WERI-Rb-1 (cell line): ENCODE data around the gene HCN3.
"Not testable (repeated sequence)": the region's sequence is repeated elsewhere in the genome, so short reads cannot be mapped to it uniquely, and the experiment has no call there.

ENCODE experiments used
- DNase-seq: peaks from one replicate; pipeline ENCODE4 v3.0.0-alpha.2; 2020
- H3K27ac ChIP-seq: fragments of 250-450 bp; sonication (Bioruptor Pico); 2 replicates; pipeline ENCODE4 v1.5.1; 2020; ENCODE audit warnings: mild to moderate bottlenecking, moderate library complexity
- H3K27me3 ChIP-seq: fragments of 250-450 bp; sonication (Bioruptor Pico); 2 replicates; pipeline ENCODE4 v1.5.1; 2021; ENCODE audit warnings: mild to moderate bottlenecking, low read depth, moderate library complexity; ENCODE audit not compliant: insufficient read depth, severe bottlenecking
- H3K36me3 ChIP-seq: fragments of 250-450 bp; sonication (Bioruptor Pico); 2 replicates; pipeline ENCODE4 v1.5.1; 2020; ENCODE audit warnings: mild to moderate bottlenecking, moderate library complexity
- H3K4me3 ChIP-seq: 2 replicates; pipeline ENCODE4 v1.5.1; 2011; ENCODE audit warnings: low read depth, mild to moderate bottlenecking, control low read depth, low read length
- H3K9me3 ChIP-seq: fragments of 250-450 bp; sonication (Bioruptor Pico); 2 replicates; pipeline ENCODE4 v1.5.1; 2021; ENCODE audit warnings: mild to moderate bottlenecking, moderate library complexity; ENCODE audit not compliant: severe bottlenecking
- CTCF ChIP-seq: IDR thresholded peaks from 2 replicates; pipeline ENCODE4 v1.5.1; 2011; ENCODE audit warnings: low read depth, mild to moderate bottlenecking, control low read depth, inconsistent platforms, low read length

Gene HCN3

GRCh38 chr1:155285063-155285462 lies 7.8 kb downstream of the HCN3 start:
- no peak for TF ChIP-seq CTCF
- H3K4me3 ChIP-seq, result no peak overlapping the region
- H3K27ac ChIP-seq, result no peak overlapping the region

GRCh38 chr1:155285631-155286044 lies 8.4 kb downstream of the HCN3 start:
- Histone ChIP-seq H3K36me3 (peaks cover 87% of the 10 kb centered on the region), H3K9me3 (no peaks in the 10 kb centered on the region), H3K27ac (0 out of 2 replicates have a peak overlapping the region, but pooled peaks have one; percentile 20), H3K27me3 (no peaks in the 10 kb centered on the region), H3K4me3 (no peak overlapping the region)
- DNase-seq, result no peak
- TF ChIP-seq CTCF, result no peak

More at GRCh38 chr1:155285063-155285462, 7.8 kb downstream of the HCN3 start:
- Histone ChIP-seq H3K9me3 (no peaks in the 10 kb centered on the region), H3K36me3 (peaks cover 87% of the 10 kb centered on the region), H3K27me3 (no peaks in the 10 kb centered on the region)
- no peak for DNase-seq

- H3K9me3 ChIP-seq, result no peaks in the 10 kb centered on the region
- no peak overlapping the region for H3K4me3 ChIP-seq
- H3K27me3 ChIP-seq, result no peaks in the 10 kb centered on the region
- DNase-seq, result no peak
- TF ChIP-seq CTCF, result no peak
- peaks cover 81% of the 10 kb centered on the region for H3K36me3 ChIP-seq
- H3K27ac ChIP-seq, result no peak overlapping the region
Observed at GRCh38 chr1:155286544-155286943, 9.3 kb downstream of the HCN3 start.

- no peak overlapping the region for H3K27ac ChIP-seq
- DNase-seq, result no peak
- H3K4me3 ChIP-seq, result no peak overlapping the region
- TF ChIP-seq CTCF, result no peak
- H3K9me3 ChIP-seq, result no peaks in the 10 kb centered on the region
- no peaks in the 10 kb centered on the region for H3K27me3 ChIP-seq
- H3K36me3 ChIP-seq, result peaks cover 69% of the 10 kb centered on the region
Observed at GRCh38 chr1:155287987-155288543, 10.8 kb downstream of the HCN3 start.

GRCh38 chr1:155291006-155291405 lies 13.7 kb downstream of the HCN3 start:
- H3K27me3 ChIP-seq, H3K27ac ChIP-seq, DNase-seq, H3K4me3 ChIP-seq, H3K9me3 ChIP-seq: not testable (repeated sequence)
- H3K36me3 ChIP-seq, result peaks cover 39% of the 10 kb centered on the region

GRCh38 chr1:155293086-155293749 lies 16.0 kb downstream of the HCN3 start:
- H3K9me3 ChIP-seq, result peaks cover 2% of the 10 kb centered on the region
- DNase-seq, result no peak
- no peak overlapping the region for H3K27ac ChIP-seq
- no peak for TF ChIP-seq CTCF
- peaks cover 19% of the 10 kb centered on the region for H3K36me3 ChIP-seq
- H3K27me3 ChIP-seq, result no peaks in the 10 kb centered on the region
- H3K4me3 ChIP-seq, result no peak overlapping the region
